K562 (cell line): ENCODE measurements around the gene MARVELD1. TPM values are rescaled to one million over a fixed set of nuclear protein-coding genes. Genes with fewer than 3 reads are reported as not detected.

Source experiments
- CCNT2 ChIP-seq: IDR thresholded peaks from 2 replicates; pipeline ENCODE4 v1.6.1; 2011; ENCODE audit warnings: borderline replicate concordance, low read depth, mild to moderate bottlenecking, moderate library complexity, mixed read lengths, low read length; ENCODE audit not compliant: insufficient read length; ENCODE audit errors: extremely low read depth
- EP400 ChIP-seq: fragments of 450-650 bp; IDR thresholded peaks from 2 replicates; pipeline ENCODE4 v1.6.1; 2017; ENCODE audit warnings: antibody characterized with exemption, mild to moderate bottlenecking, moderate library complexity
- EZH2 ChIP-seq: IDR thresholded peaks from 2 replicates; pipeline ENCODE4 v1.6.1; 2012; ENCODE audit warnings: low read depth, mild to moderate bottlenecking, inconsistent platforms, low read length, borderline replicate concordance
- FUS ChIP-seq: fragments of 200-400 bp; formaldehyde crosslinking; optimal IDR thresholded peaks from 2 replicates; pipeline ENCODE3; 2017; ENCODE audit warnings: low read depth, low read length
- GATA2 ChIP-seq: sonication (generic); formaldehyde crosslinking; IDR thresholded peaks from 2 replicates; pipeline ENCODE4 v1.4.0; 2020; ENCODE audit warnings: mild to moderate bottlenecking, missing genetic modification reagents
- HDAC2 ChIP-seq: fragments of 450-650 bp; IDR thresholded peaks from 2 replicates; pipeline ENCODE4 v1.6.1; 2016; ENCODE audit warnings: mild to moderate bottlenecking
- HNRNPLL ChIP-seq: fragments of 200-400 bp; formaldehyde crosslinking; IDR thresholded peaks from 2 replicates; pipeline ENCODE4 v1.6.1; 2017; ENCODE audit warnings: low read length, low read depth, mild to moderate bottlenecking; ENCODE audit not compliant: poor library complexity, severe bottlenecking
- KDM5B ChIP-seq: fragments of 200-600 bp; sonication (generic); IDR thresholded peaks from 2 replicates; pipeline ENCODE4 v1.6.1; 2012; ENCODE audit warnings: low read depth, mild to moderate bottlenecking, moderate library complexity, low read length, control low read depth, inconsistent platforms; ENCODE audit not compliant: insufficient replicate concordance
- LCOR ChIP-seq: sonication (generic); formaldehyde crosslinking; IDR thresholded peaks from 2 replicates; pipeline ENCODE4 v1.8.0; 2022; ENCODE audit warnings: mild to moderate bottlenecking, missing genetic modification reagents
- MYC ChIP-seq, 2 experiments: fragments of 250-450 bp in 1 of 2; sonication (Bioruptor Pico) in 1 of 2; IDR thresholded peaks; 2 replicates each; pipeline versions ENCODE4 v1.5.1 to v1.6.1; 2012 to 2021; ENCODE audit warnings: low read depth in 2 of 2, borderline replicate concordance in 1 of 2, improper control_type of control experiment in 1 of 2, low read length in 1 of 2, mild to moderate bottlenecking in 1 of 2, moderate library complexity in 1 of 2
- NFIC ChIP-seq: fragments of 450-650 bp; IDR thresholded peaks from 2 replicates; pipeline ENCODE4 v1.6.1; 2017; ENCODE audit warnings: mild to moderate bottlenecking, inconsistent platforms
- NFRKB ChIP-seq: fragments of 450-650 bp; IDR thresholded peaks from 2 replicates; pipeline ENCODE4 v1.6.1; 2016; ENCODE audit warnings: low read depth
- NFYB ChIP-seq: IDR thresholded peaks from 2 replicates; pipeline ENCODE4 v1.6.1; 2011; ENCODE audit warnings: mild to moderate bottlenecking, moderate library complexity; ENCODE audit not compliant: insufficient read length; ENCODE audit errors: extremely low read depth
- RBBP5 ChIP-seq: fragments of 200-600 bp; sonication (generic); IDR thresholded peaks from 2 replicates; pipeline ENCODE4 v1.6.1; 2012; ENCODE audit warnings: borderline replicate concordance, mild to moderate bottlenecking, low read length, control low read depth, inconsistent platforms; ENCODE audit not compliant: insufficient read depth, poor library complexity, severe bottlenecking
- SAP30 ChIP-seq: fragments of 200-600 bp; sonication (generic); IDR thresholded peaks from 2 replicates; pipeline ENCODE4 v1.6.1; 2012; ENCODE audit warnings: borderline replicate concordance, low read depth, mild to moderate bottlenecking, moderate library complexity, low read length, control low read depth, inconsistent platforms; ENCODE audit not compliant: insufficient read depth, poor library complexity, severe bottlenecking
- SMARCB1 ChIP-seq: IDR thresholded peaks from 2 replicates; pipeline ENCODE4 v1.6.1; 2011; ENCODE audit warnings: improper control_type of control experiment, low read depth; ENCODE audit not compliant: insufficient read length
- ZNF318 ChIP-seq, 2 experiments: fragments of 450-650 bp; IDR thresholded peaks; 2 replicates each; pipeline ENCODE4 v1.6.1; 2016; ENCODE audit warnings: mild to moderate bottlenecking in 2 of 2, borderline replicate concordance in 1 of 2, low read depth in 1 of 2, moderate library complexity in 1 of 2
- ZNF431 ChIP-seq: sonication (generic); formaldehyde crosslinking; IDR thresholded peaks from 2 replicates; pipeline ENCODE4 v1.8.0; 2022; ENCODE audit warnings: mild to moderate bottlenecking, missing genetic modification reagents
- polyA plus RNA-seq, 8 experiments: library from polyadenylated mRNA; depleted of rRNA in 4 of 8; stranded (reverse) in 5 of 8; unstranded in 3 of 8; fragments of >200 nt; fragmentation: Nextera tagmentation in 2 of 8; fragmentation: Illumina TruSeq in 1 of 8; extraction: Ambion mirVana in 2 of 8; extraction: Trizol in 1 of 8; gene quantifications; 2 replicates each; pipeline versions ENCODE4 v1.2.1 to v1.2.3, GENCODE V29; 2011 to 2014; ENCODE audit warnings: inconsistent platforms in 1 of 8, missing spikeins in 1 of 8
- total RNA-seq, 7 experiments: library from RNA; depleted of rRNA in 6 of 7; stranded (reverse); fragments of >200 nt in 6 of 7; fragmentation: Illumina TruSeq in 2 of 7; extraction: Trizol in 2 of 7; gene quantifications; 2 replicates each; pipeline versions ENCODE4 v1.2.1 to v1.2.3, GENCODE V29; 2011 to 2021; ENCODE audit warnings: low replicate concordance in 1 of 7

The MARVELD1 gene
- total and polyA plus RNA-seq, 9 of the 15 experiments (the other 6 are each of a cell fraction or from before 2014, with no cell fraction given): 2.7 to 12.5 (median 5.3) TPM

GRCh38 chr10:97713826-97714400 is 383 bp downstream of the MARVELD1 start (continued):
- TF ChIP-seq KDM5B (peak; percentile 53), ZNF431 (CRISPR knock-in tag) (peak; percentile 68; the same call in 1 of the 2 replicates), EZH2 (no peak), RBBP5 (peak; percentile 36), HDAC2 (no peak), SMARCB1 (no peak), NFYB (no peak), FUS (no peak), CCNT2 (peak; percentile 61), ZNF318 (IDR thresholded peaks at IDR 0.05; ENCODE audit: borderline replicate concordance in 1 of 2, low read depth in 1 of 2) (no peak), MYC (IDR thresholded peaks at IDR 0.05; ENCODE audit: low read depth, low read length) (peak; percentile 59), MYC (CRISPR knock-in tag; IDR thresholded peaks at IDR 0.05; ENCODE audit: borderline replicate concordance, low read depth) (no peak), GATA2 (CRISPR knock-in tag) (peak; percentile 61), NFRKB (peak; percentile 56; the same call in 1 of the 2 replicates), LCOR (CRISPR knock-in tag) (no peak), SAP30 (no peak), NFIC (0 out of 2 replicates have a peak, but pooled peaks have one; percentile 19), HNRNPLL (peak; percentile 83), EP400 (peak; percentile 71; the same call in 1 of the 2 replicates)
